GOT3 (cell line): ENCODE results near the gene NDUFS7.
"Not testable (repeated sequence)": the region's sequence is repeated elsewhere in the genome, so short reads cannot be mapped to it uniquely, and the experiment has no call there.

Experiments
- DNase-seq: peaks from one replicate; lab custom pipeline; 2025; ENCODE audit warnings: mixed read lengths; lab: John Stamatoyannopoulos, UW

NDUFS7 gene

DNA sequence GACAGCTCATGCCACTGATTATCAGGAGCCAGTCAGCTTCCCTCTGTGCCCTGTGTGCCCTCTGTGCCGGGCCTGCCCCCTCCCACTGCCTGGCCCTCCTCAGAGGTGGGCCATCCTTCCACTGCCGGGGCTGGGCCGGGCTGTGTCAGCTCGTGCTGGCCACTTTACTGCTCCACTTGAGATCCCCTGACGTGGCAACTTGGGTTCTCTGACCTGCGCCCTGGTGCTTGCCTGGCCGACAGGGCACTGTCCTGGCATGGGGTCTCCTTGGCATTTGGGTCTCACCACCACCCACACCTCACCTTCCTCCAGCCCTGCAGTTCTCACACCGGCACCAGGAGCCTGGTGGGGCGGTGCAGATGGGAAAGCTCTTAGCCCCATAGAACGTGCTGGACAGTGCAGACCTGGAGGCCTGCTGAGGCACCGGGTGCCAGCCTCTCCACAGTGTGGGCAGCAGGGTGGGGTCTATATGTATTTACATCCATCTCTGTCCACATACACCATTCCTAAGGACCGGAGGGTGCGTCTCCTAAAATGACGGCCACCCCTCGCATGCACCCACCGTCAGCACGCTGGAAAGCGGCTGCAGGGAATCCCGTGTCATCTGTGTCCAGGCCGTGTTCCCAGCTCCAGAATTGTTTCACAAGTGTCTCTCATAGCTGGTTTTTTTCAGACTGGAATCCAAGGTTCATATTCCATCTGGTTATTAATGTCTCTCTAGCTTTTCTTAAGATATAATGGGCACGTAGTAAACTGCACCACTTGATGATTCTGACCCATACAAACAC is 35.4 kb downstream of the NDUFS7 start:
- DNase-seq, result no peak

GRCh38 chr19:1420085-1420484 is 36.4 kb downstream of the NDUFS7 start:
- DNase-seq, result not testable (repeated sequence)

- DNase-seq, result no peak
Measured at GRCh38 chr19:1420590-1420989, 36.9 kb downstream of the NDUFS7 start.

GRCh38 chr19:1421218-1421957 is 37.7 kb downstream of the NDUFS7 start:
- no peak for DNase-seq

DNA sequence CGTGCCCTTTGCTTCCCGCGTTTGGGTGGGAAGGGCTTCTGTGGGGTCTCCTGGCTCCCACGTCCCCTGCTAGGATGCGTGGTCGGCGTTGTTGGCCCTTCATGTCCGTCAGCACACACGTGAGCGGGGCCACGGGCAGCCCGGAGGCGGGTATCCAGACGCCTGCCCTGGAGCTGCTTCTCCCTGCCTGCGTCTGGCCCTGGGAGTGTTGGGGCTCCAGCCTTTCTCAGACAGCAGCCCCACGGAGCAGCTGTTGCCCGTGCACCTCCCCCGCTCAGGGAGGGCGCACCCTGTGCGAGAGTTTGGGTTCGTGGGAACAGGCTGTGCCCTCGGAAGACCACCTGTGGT is 38.2 kb downstream of the NDUFS7 start:
- no peak for DNase-seq

GRCh38 chr19:1422360-1422759 is 38.7 kb downstream of the NDUFS7 start:
- no peak for DNase-seq

DNA sequence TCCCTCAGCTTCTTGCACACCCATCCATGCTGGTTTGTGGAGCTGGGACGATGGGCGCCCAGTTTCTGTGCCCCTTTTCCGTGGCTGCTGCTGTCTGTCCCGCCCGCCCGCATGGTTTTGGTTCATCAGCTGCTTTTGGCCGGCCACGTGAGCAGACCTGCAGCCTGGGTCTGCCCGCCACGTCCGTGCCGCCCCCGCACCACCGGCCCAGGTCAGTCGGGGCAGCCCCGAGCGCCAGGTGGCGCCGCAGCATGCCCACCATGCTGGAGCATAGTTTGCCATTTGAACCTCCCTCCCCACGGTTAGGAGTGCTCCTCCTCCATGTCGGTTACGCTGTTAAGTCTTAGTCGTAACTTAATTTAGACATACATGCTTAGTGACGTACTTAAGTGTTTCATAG is 39.2 kb downstream of the NDUFS7 start:
- DNase-seq, result no peak

GRCh38 chr19:1423436-1424191 is 39.9 kb downstream of the NDUFS7 start:
- DNase-seq, result no peak

GRCh38 chr19:1424192-1424955 is 40.7 kb downstream of the NDUFS7 start:
- no peak for DNase-seq

- DNase-seq, result no peak
Measured at GRCh38 chr19:1425102-1425837, 41.6 kb downstream of the NDUFS7 start.

- no peak for DNase-seq
Measured at GRCh38 chr19:1425902-1426301, 42.2 kb downstream of the NDUFS7 start.

DNA sequence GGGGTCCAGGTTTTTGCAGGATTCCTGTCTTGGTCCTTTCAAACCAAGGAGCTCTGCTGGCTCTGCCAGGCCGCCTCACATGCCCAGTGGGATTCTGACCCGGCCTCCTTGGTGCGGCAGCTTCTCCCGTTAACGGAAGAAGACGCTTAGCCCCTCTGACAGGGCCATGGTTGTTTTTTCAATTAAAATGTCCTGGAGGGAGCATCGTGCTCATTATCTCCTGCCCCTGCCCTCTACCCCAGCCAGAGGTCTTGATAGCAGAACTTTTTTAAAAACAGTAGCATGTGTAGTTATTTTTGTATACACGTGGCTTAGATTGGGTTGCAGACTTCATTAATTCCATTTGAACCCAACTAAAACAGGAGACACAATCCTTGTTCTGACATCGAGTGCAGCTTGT is 43.0 kb downstream of the NDUFS7 start:
- no peak for DNase-seq

- no peak for DNase-seq
Measured at GRCh38 chr19:1427221-1427920, 43.7 kb downstream of the NDUFS7 start.

- no peak for DNase-seq
Measured at GRCh38 chr19:1428738-1429391, 45.2 kb downstream of the NDUFS7 start.

GRCh38 chr19:1429750-1430149 is 46.0 kb downstream of the NDUFS7 start:
- DNase-seq, result no peak

DNA sequence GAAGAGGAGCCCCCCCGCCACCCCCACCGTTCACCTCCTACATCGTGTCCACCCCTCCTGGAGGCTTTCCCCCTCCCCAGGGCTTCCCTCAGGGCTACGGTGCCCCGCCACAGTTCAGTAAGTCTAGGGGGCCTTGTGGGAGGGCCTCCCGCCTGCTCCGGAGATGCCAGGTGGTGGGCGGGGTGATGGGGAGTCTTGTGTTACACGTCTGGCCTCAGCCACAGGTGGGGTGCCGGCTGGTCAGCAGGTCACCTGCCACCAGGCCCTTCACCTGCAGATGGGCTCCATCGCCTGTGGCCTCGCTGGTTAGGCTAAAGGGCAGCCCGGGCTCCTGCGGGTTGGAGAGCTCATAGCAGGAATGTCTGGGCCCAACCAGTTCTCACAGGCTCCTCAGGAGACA is 46.5 kb downstream of the NDUFS7 start:
- no peak for DNase-seq

GRCh38 chr19:1431759-1432506 is 48.2 kb downstream of the NDUFS7 start:
- no peak for DNase-seq

- DNase-seq, result no peak
Measured at GRCh38 chr19:1432507-1432887, 48.8 kb downstream of the NDUFS7 start.
